ENCODE data around the gene SGSM2. TPM values are rescaled to one million over a fixed set of nuclear protein-coding genes. Genes with fewer than 3 reads are reported as not detected.

Gene SGSM2
- total RNA-seq, 2 experiments from 2014 or later = 36.6 to 39.2 TPM

DNA sequence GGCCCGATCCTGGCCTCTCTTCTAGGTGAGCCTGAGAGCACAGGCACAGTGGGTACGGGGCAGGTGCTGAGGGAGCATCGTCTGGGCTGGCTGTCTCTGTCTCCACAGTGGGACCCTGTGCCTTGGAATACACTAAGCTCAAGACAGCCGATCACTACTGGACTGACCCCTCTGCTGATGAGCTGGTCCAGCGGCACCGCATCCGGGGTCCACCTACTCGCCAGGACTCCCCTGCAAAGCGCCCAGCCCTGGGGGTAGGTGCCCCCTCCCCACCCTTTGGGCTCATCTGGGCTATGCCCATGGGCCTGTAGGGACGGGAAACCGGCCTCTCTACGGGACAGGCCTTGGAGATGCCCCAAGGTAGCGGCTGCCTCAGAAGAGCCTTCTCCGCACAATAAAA is 25.6 kb downstream of the SGSM2 start:
- CTCF ChIA-PET = interaction anchor here (1.1 kb wide), 1 partner anchor 11 kb away, joined by 3 read pairs; no protein-coding TSS in a partner anchor
- POLR2A ChIA-PET = no interaction called here

DNA sequence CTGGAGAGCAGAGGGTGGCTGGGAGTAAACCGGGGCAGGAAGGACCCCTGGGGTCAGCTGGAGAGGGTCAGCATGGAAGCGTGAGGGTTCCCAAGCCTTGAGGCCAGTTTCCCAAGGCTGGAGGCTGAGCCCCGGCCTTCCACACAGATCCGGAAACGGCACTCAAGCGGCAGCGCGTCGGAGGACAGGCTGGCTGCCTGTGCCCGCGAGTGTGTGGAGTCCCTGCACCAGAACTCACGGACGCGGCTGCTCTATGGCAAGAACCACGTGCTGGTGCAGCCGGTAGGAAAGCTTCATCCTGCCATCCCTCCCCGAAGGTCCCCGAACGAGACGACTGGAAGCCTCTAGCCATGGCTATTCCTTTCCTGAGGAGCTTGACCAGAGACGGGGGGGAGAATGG is 26.0 kb downstream of the SGSM2 start:
- ChIA-PET CTCF (interaction anchor here (1.1 kb wide), 1 partner anchor 11 kb away, joined by 3 read pairs; no protein-coding TSS in a partner anchor), POLR2A (no interaction called here)

DNA sequence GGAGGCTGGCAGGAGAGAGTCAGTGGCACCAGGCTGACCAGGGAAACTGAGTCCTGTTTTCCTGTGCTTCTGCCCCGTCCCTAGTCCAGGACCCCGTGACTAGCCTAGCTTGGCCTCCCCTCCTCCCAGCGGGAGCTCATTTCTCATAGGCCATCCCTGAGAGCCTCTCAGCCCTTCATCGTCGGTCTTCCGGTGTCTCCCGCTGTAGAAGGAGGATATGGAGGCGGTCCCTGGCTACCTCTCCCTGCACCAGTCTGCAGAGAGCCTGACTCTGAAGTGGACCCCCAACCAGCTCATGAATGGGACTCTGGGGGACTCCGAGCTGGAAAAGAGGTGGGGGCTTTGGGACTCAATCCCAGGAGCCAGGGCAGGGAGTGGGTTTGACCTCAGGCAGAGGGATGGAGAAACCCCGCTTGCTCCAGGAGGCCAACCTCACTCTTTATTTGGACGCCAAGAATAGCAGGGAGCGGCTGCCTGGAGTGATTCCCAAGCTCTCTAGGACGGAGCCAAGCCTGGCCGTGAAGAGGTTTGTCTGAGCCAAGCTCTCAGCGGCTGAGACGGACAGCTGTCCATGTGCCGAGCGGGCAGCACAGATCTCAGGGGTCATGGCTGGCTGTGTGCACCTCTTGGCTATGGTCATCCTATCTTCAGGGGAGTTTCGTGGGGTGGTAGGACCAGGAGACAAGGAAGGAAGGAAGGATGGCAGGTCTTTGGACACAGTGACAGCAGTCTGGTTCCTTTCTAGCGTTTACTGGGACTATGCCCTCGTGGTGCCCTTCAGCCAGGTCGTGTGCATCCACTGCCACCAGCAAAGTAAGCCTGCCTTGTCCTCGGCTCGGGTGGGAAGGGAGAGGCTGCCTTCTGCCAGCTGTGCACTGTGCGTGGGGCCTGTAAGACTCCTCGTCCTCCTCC is 26.8 kb downstream of the SGSM2 start:
- CTCF ChIA-PET = interaction anchor here (1.1 kb wide), 1 partner anchor 12 kb away, joined by 3 read pairs; no protein-coding TSS in a partner anchor
- POLR2A ChIA-PET = no interaction called here

DNA sequence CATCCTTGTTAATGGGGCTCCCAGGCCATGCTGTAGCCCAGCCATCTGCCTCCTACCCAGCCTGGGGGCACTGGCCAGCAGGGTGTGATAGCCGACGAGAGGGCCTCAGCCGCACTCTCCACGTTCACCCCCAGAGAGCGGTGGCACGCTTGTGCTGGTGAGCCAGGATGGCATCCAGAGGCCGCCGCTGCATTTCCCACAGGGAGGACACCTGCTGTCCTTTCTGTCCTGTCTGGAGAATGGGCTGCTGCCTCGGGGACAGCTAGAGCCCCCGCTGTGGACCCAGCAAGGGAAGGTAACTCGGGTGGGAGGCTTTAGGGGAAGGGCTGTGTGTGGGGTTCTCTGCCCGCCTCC is 27.4 kb downstream of the SGSM2 start:
- CTCF ChIA-PET = interaction anchor here (0.6 kb wide), 1 partner anchor 51 kb away, joined by 3 read pairs; no protein-coding TSS in a partner anchor
- POLR2A ChIA-PET = no interaction called here

DNA sequence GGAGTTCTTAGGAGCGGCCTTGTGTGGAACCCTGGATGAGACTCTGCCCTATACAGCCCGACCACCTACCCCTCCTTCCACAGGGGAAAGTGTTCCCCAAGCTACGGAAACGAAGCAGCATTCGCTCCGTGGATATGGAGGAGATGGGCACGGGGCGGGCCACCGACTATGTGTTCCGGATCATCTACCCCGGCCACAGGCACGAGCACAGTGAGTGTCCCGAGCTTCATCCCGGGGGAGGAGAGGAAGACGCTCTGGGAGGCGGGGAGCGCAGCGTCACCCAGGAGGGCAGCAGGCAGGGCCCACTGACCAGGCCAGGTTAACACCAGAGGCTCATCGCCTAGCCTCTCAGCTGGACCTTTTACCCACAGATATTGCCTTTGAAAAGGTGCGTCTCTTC is 27.8 kb downstream of the SGSM2 start:
- ChIA-PET CTCF (interaction anchor here (0.6 to 1.7 kb wide), 2 partner anchors 17 to 51 kb away, joined by 3 to 4 read pairs; no protein-coding TSS in a partner anchor), POLR2A (no interaction called here)

DNA sequence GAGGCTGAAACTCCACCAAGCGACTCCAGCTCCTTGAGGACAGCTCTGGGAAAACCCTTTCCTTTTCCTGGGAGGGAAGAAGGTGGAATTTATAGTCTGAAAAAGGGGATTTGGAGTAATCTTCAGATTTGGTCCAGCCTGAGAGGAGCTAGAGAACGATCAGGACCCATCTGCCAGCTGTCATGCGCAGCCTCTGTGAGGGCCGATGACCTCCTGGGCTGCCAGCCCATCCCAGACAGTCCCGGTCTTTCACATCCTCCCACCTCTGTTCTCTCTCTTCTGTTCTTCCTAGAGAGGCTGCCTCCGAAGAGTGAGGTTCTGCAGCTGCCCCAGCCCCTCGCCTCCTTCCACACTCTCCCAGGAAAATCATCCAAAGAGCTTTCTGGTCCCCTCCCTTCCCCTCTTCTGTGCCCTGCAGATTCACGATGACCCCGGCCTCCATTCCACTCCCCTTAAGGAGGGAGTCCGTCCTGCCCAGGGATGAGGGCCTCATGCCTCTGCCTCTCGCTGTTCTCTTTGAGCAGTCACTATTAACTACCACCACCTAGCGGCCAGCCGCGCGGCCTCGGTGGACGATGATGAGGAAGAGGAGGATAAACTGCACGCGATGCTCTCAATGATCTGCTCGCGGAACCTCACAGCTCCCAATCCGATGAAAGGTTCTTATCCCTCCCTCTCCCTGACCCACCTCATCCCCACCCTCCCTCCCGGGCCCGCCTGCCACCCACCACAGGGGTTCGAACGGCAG is 29.6 kb downstream of the SGSM2 start:
- ChIA-PET POLR2A (no interaction called here), CTCF (interaction anchor here (1.1 to 1.7 kb wide), 2 partner anchors 15 to 49 kb away, joined by 4 to 5 read pairs; no protein-coding TSS in a partner anchor)

DNA sequence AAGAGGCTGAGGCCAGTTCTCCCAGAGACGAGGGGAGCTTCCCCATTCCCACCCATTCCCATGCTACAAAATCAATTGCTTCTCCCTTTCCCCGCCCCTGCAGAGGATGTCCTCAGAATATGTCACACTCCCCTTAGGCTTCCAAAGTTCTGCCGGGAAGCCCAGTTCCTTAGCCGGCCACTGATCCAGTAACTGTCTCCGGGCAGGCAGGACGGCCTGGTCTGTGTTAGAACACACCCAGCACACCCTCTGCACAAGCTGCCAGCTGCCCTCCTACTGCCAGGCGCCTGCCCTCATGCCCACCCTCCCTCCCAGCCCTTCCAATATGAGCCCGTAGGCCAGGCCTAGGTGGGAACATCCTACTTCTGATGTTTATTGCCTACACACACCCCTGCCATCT is 31.1 kb downstream of the SGSM2 start:
- CTCF ChIA-PET = interaction anchor here (0.5 to 1.0 kb wide), 2 partner anchors 14 to 224 kb away, joined by 4 read pairs; no protein-coding TSS in a partner anchor
- POLR2A ChIA-PET = no interaction called here

DNA sequence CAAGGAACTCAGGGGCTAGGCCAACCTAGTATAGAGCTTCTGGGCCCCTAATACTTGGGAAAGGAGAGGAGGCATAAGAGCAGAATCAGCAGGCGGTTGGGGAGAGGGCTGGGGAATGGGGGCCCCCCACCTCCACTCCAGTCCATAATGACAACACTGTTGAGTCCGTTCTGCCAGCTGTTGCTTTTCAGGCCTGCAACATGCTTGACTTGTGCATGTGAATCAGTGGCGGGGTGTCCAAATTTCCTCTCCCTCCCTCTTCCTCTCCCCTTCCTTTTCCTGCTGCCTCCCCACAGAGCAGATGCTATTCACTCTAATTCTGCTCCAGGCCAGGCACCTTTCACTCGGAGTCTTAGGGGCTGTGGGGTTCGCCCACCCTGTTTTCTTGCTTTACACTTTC is 31.7 kb downstream of the SGSM2 start:
- ChIA-PET CTCF (interaction anchor here (1.0 kb wide), 1 partner anchor 14 kb away, joined by 4 read pairs; no protein-coding TSS in a partner anchor), POLR2A (no interaction called here)

DNA sequence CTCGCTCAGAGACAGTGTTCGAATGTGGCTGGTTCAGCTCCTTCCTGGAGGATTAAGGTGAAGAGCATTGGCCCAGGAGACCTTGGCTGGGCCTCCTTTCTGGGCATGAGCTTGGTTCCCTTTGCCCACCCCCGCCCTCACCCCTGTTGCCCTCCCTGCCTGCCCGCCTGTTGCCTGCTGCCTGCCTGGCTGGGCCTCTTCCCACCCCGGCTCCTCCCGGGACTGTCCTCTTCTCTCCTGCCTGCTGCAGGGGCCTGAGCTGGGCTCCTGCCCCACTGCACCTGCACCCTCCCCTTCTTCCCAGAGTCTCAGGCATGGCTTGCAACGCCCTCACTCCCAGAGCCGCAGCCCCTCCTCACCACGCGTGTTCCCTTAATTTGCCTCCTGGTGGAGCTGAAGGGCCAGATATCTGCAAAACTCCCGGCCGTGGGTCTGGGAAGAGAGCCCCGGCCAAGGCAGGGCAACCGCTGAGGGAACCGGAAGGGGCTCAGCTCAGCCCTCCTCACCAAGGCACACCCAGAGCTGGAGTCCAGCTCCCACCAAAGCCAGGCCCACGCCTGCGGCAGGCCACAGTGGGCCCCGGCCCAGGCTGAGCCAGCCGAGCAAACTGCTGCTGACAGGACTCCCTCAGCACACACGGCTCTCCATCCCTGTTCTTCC is 32.4 kb downstream of the SGSM2 start:
- POLR2A ChIA-PET = interaction anchor here (0.7 kb wide), 1 partner anchor 15 kb away, joined by 5 read pairs; no protein-coding TSS in a partner anchor

DNA sequence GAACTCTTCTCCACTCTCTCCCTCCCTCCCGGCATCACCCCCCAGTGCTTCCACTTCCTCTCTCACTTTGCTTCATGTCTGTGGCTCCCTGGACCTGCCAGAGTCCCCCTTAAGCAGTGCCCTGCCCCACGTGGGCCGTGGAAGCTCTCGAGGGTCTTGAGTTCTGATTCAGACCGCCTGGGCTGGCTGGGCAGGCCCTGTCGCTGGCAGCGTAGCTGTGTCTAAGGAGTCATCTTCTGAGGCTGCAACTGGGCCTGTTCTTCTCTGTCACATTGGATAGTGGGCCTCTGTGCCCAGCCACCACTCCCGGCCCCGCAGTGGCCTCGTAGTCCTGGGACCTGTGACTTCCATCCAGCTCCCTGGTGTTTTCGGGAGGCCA is 32.9 kb downstream of the SGSM2 start:
- ChIA-PET CTCF (interaction anchor here (1.4 kb wide), 1 partner anchor 13 kb away, joined by 7 read pairs; no protein-coding TSS in a partner anchor), POLR2A (no interaction called here)

More for the DNA sequence above, 32.4 kb downstream of the SGSM2 start:
- CTCF ChIA-PET = interaction anchor here (1.0 to 1.4 kb wide), 2 partner anchors 13 kb away, joined by 4 to 7 read pairs; no protein-coding TSS in a partner anchor

DNA sequence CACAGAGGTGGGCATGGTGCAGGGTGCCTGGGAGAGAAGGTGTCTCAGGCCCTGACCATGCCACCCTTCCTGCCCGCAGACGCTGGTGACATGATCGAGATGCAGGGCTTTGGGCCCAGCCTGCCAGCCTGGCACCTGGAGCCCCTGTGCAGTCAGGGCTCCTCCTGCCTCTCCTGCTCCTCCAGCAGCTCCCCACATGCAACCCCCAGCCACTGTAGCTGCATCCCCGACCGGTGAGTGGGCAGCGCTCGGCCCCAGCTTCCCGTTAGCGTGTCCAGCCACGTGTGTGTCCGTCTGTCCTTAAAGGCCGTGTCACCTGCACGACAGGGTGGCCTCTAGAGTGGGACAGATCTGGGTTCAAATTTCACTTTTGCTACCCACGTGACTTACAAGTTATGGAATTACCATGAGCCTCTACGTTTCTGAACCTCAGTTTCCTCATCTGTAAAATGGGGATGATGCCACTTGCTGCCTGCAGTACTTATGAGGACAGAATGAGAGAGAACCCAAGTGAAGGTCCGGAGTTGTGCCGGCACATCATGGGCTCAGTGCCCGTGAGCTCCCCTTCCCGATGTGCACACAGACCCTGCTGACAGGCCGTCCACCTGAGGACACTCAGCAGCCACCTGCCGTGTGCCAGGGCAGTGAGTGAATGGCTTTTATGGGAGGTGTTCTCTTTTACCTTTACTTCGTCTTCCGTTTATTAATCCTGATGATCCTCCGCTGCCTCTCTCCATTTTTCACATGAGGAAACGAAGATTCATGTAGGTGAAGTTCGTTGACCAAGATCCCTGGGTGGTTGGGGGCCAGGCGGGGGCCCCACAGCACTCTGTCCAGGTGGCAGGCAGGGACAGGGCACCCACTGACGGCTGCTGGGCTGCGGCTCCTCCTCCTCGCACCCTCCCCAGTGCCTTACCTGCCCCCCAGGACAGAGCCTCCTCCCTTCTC is 34.2 kb downstream of the SGSM2 start:
- ChIA-PET CTCF (interaction anchor here (1.4 kb wide), 1 partner anchor 11 kb away, joined by 7 read pairs; no protein-coding TSS in a partner anchor), POLR2A (no interaction called here)

DNA sequence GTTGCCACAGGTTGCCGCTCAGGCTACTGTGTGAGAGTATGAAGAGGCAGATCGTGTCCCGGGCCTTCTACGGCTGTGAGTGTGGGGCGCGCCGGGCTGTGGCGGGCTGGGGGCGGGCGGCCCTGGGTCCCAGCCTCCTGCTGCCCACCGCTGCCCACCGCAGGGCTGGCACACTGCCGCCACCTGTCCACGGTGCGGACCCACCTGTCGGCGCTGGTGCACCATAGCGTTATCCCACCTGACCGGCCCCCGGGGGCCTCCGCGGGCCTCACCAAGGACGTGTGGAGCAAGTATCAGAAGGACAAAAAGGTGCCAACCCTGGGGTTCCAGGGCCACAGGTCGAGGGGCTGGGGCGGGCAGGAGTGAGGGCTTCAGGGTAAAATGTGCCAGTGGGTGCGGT is 34.9 kb downstream of the SGSM2 start:
- CTCF ChIA-PET = no interaction called here
- POLR2A ChIA-PET = no interaction called here

DNA sequence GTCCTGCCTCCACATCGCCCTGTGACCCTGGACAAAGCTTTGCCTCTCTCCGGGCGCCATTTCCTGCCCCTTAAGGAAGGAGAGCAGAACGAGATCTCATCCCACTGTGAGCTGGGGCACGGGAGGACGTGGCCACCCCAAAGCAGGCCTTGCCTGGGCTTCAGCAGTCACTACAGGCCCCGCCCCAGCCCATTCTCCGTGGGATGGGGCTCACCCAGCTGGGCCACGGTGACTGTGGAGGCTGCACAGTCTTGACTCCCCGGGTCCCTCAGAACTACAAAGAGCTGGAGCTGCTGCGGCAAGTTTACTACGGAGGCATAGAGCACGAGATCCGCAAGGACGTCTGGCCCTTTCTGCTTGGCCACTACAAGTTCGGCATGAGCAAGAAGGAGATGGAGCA is 35.4 kb downstream of the SGSM2 start:
- ChIA-PET CTCF (interaction anchor here (0.9 kb wide), 1 partner anchor 43 kb away, joined by 3 read pairs; no protein-coding TSS in a partner anchor), POLR2A (no interaction called here)

DNA sequence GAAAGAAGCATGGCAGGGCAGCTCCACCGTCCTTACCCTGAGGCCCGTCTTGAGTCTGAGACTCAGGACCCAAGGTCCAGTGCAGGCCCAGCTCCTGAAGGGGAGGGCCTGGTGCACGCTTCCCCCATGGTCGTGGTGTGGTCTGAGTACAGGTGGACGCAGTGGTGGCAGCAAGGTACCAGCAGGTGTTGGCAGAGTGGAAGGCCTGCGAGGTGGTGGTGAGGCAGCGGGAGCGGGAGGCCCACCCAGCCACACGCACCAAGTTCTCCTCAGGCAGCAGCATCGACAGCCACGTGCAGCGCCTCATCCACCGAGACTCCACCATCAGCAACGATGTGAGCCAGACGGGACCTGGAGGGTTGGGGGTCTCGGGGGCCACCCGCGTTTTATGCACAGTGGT is 35.9 kb downstream of the SGSM2 start:
- ChIA-PET CTCF (interaction anchor here (0.9 kb wide), 1 partner anchor 43 kb away, joined by 3 read pairs; no protein-coding TSS in a partner anchor), POLR2A (no interaction called here)

DNA sequence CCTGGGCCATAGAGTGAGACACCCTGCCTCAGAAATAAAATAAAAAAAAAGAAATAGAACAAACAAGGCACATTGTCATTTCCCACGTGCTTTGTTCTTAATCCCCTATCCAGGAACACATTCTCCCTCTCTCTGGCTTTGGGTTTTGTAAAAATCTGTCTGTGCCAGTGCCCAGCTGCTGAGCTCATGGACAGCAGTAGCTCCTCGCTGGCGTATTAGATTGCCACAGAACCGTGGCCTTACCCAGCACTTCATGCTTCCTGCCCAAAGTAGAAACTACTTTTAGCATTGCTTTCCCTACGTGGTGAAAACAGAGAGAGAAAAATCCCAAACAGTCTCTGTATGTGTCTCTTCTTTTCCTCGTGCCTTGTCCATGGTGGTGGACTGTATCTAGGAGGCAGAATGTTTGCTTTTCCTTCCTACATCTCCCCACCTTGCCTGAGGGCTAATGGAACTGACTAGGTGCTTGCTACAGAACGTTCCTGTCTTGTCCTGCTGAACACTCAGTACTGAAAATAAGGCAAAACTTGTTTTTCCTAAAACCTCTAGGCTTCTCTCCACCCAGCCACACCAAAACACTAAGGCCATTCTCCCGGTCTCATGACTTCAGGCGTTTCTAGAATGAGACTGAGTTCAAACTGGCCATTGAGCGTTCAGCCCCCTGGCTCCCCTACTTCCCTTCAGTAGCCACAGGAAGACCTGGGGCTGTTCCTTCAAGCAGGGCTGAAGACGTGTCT is 37.4 kb downstream of the SGSM2 start:
- CTCF ChIA-PET = interaction anchor here (1.2 kb wide), 1 partner anchor 7 kb away, joined by 4 read pairs; no protein-coding TSS in a partner anchor
- POLR2A ChIA-PET = no interaction called here

DNA sequence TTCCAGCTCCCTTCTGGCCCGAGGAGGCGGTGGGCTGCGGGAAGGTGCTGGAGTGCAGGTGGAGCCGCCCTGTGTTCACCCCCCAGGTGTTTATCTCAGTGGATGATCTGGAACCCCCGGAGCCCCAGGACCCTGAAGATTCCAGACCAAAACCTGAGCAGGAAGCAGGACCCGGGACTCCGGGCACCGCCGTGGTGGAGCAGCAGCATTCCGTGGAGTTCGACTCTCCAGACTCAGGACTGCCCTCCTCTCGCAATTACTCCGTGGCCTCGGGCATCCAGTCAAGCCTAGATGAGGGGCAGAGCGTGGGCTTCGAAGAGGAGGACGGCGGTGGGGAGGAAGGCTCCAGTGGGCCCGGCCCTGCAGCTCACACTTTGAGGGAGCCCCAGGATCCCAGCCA is 38.1 kb downstream of the SGSM2 start:
- CTCF ChIA-PET = no interaction called here

DNA sequence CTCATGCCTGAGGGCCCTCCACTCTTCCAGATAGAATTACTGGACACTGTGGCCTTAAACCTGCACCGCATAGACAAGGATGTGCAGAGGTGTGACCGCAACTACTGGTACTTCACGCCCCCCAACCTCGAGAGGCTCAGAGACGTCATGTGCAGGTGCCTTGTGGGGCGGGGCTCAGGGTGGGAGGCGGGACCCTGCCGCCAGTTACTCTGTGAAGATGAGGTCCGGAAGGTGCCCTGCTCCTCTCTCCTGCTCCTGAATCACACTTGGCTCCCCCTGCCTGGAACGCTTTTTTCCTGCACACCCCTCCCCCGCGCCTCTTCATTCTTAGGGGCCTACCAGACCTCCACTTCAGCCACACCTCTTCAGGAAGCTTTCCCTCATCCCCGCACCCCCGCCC is 38.8 kb downstream of the SGSM2 start:
- CTCF ChIA-PET = no interaction called here
- POLR2A ChIA-PET = no interaction called here

More for the DNA sequence above, 38.1 kb downstream of the SGSM2 start:
- POLR2A ChIA-PET = no interaction called here

DNA sequence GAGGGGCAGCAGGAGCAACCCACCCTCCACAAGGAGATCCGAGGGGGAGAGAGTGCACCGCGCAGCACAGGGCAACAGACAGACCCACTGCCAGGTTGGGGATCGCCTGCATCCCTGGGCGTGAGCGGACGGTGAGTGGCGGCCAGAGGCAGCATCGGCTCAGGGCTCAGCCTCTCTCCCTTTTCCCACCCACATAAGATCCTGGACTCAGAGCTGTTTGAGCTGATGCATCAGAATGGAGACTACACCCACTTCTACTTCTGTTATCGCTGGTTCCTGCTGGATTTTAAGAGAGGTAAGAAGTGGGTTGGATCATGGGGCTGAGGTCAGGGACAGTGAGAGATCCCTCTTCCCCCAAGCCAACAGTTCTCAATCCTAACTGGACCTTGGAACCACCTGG is 40.4 kb downstream of the SGSM2 start:
- POLR2A ChIA-PET = no interaction called here
- CTCF ChIA-PET = no interaction called here
